Gastroesophageal sphincter (tissue), 4 donors: ENCODE data around the gene ARHGAP22. TPM values are rescaled to one million over a fixed set of nuclear protein-coding genes. Genes with fewer than 3 reads are reported as not detected.

ENCODE experiments used
- ATAC-seq: fragments of 150-250 bp; one replicate; pipeline ENCODE4 v1.9.1; 2016; ENCODE audit warnings: mild to moderate bottlenecking, moderate library complexity
- H3K27ac ChIP-seq, 4 donors: fragments of 200-600 bp; sonication (generic) in 3 of 4; 1 replicate in 3 of 4; 2 replicates in 1 of 4; pipeline ENCODE4 v1.5.1; 2016 to 2019
- H3K27me3 ChIP-seq: fragments of 200-600 bp; sonication (generic); one replicate; pipeline ENCODE4 v1.5.1; 2019
- H3K36me3 ChIP-seq, 2 donors: fragments of 200-600 bp; sonication (generic); one replicate each; pipeline ENCODE4 v1.5.1; 2019; ENCODE audit warnings: control low read depth in 1 of 2
- H3K4me1 ChIP-seq, 3 donors: fragments of 200-600 bp; sonication (generic); 1 replicate in 2 of 3; 2 replicates in 1 of 3; pipeline ENCODE4 v1.5.1; 2016 to 2019; ENCODE audit warnings: control low read depth in 2 of 3
- H3K4me3 ChIP-seq, 2 donors: fragments of 200-600 bp; sonication (generic); one replicate each; pipeline ENCODE4 v1.5.1; 2019; ENCODE audit warnings: mild to moderate bottlenecking in 1 of 2, moderate library complexity in 1 of 2
- H3K9me3 ChIP-seq, 3 donors: fragments of 200-600 bp; sonication (generic); one replicate each; pipeline ENCODE4 v1.5.1; 2017 to 2019; ENCODE audit warnings: control low read depth in 2 of 3
- EP300 ChIP-seq: sonication (generic); formaldehyde crosslinking; IDR thresholded peaks from one replicate; pipeline ENCODE4 v1.6.1; 2017; ENCODE audit warnings: antibody characterized with exemption, mild to moderate bottlenecking
- POLR2A ChIP-seq, 2 donors: fragments of 450-650 bp; IDR thresholded peaks; one replicate each; pipeline ENCODE4 v1.6.1; 2017; ENCODE audit warnings: antibody characterized with exemption in 2 of 2, mild to moderate bottlenecking in 2 of 2, moderate library complexity in 1 of 2
- POLR2AphosphoS5 ChIP-seq: sonication (generic); formaldehyde crosslinking; IDR thresholded peaks from one replicate; pipeline ENCODE4 v1.6.1; 2017; ENCODE audit warnings: antibody characterized with exemption
- WGBS, 2 donors: methylation state at CpG; one replicate each; pipeline ENCODE4 v1.1.5; 2018; ENCODE audit warnings: low coverage in 1 of 2; 5-methylcytosine and 5-hydroxymethylcytosine counted together
- total RNA-seq, 4 donors: library from RNA; depleted of rRNA; stranded (reverse); fragments of >200 nt; gene quantifications; one replicate each; pipeline ENCODE4 v1.1.0, GENCODE V29; 2016
- TF ChIP-seq, protein P1 (sequence below), 4 experiments: fragments of 200-600 bp in 2 of 4; fragments of 450-650 bp in 2 of 4; sonication (generic) in 1 of 4; IDR thresholded peaks; one replicate each; pipeline ENCODE4 v1.5.1; 2017 to 2019; ENCODE audit warnings: antibody characterized with exemption in 4 of 4, mild to moderate bottlenecking in 2 of 4, moderate library complexity in 2 of 4

The ARHGAP22 gene
- total RNA-seq, 4 donors from 2014 or later: 4.2 to 5.8 (median 5.1) TPM

DNA sequence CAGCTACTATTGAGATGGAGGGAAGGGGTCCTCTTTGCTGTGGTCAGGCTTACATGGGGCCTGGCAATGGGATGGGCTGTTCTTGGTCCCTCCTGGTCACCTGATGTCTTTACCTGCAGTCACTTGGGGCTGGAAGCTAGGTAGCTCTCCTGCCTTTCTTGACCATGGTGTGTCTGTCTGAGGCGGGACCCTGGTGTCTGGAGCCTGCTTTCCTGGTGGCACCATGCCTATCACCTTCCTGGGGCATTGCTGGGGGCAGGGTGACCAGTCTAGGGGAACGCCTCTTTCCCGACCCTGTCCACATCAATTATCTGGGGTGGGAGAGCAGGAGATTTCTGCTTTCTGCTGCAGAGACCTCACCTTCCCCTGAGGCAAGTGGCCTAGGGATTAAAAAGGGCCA is 55.6 kb downstream of the ARHGAP22 start:
- ATAC-seq: no peak
- Histone ChIP-seq H3K27me3 (no peaks in the 10 kb centered on the region), H3K36me3 (no peaks in the 10 kb centered on the region), H3K27ac (no peak overlapping the region), H3K4me1 (peaks cover 0 to 18% (median 0%) of the 10 kb centered on the region in 3 donors), H3K9me3 (no peaks in the 10 kb centered on the region), H3K4me3 (no peak overlapping the region)
- TF ChIP-seq POLR2AphosphoS5 (no peak), POLR2A (IDR thresholded peaks at IDR 0.05) (no peak), EP300 (no peak)
- TF ChIP-seq, protein P1, sequence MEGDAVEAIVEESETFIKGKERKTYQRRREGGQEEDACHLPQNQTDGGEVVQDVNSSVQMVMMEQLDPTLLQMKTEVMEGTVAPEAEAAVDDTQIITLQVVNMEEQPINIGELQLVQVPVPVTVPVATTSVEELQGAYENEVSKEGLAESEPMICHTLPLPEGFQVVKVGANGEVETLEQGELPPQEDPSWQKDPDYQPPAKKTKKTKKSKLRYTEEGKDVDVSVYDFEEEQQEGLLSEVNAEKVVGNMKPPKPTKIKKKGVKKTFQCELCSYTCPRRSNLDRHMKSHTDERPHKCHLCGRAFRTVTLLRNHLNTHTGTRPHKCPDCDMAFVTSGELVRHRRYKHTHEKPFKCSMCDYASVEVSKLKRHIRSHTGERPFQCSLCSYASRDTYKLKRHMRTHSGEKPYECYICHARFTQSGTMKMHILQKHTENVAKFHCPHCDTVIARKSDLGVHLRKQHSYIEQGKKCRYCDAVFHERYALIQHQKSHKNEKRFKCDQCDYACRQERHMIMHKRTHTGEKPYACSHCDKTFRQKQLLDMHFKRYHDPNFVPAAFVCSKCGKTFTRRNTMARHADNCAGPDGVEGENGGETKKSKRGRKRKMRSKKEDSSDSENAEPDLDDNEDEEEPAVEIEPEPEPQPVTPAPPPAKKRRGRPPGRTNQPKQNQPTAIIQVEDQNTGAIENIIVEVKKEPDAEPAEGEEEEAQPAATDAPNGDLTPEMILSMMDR (IDR thresholded peaks at IDR 0.05): no peak
- no CpG with 5 or more reads among the region's 3 CpGs for WGBS, 2 donors

DNA sequence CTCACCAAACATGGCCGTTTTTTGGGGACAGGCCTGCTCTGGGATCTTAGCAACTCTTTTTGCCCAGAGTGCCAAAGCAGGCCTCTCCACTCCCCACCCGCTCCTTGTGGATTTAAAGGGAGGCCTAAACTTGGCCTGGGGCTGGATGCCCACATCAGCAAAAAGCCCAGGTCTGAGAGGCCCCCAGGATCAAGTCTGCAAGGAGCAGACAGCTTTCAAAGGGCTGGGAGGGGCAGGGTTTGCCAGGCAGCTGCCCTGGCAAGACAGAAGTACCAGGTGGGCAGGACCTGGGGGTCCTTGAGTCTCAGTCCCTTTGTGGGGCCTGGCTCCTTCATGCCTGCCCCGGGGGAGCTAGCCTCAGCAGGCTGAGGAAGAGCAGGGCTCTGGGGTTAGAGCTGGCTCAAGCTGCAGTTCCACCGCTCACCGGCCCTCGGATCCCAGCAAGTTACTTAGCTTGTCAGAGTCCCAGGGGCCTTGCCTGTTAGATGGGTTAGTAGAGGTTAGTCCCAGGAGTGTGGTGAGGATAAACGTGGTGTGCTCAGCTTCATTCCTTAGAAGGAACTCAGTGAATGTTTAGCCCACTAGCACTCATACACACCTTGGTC is 56.2 kb downstream of the ARHGAP22 start:
- Histone ChIP-seq H3K27me3 (no peaks in the 10 kb centered on the region), H3K9me3 (no peaks in the 10 kb centered on the region), H3K36me3 (no peaks in the 10 kb centered on the region), H3K27ac (no peak overlapping the region), H3K4me1 (peaks cover 0 to 12% (median 0%) of the 10 kb centered on the region in 3 donors), H3K4me3 (no peak overlapping the region)
- no peak for TF ChIP-seq EP300
- no peak for TF ChIP-seq POLR2AphosphoS5
- TF ChIP-seq, protein P1 (IDR thresholded peaks at IDR 0.05): no peak
- no peak for ATAC-seq
- WGBS, 2 donors: 60% methylated on average over 1 of the region's 7 CpGs; no CpG with 5 or more reads in 1 of the 2 donors

DNA sequence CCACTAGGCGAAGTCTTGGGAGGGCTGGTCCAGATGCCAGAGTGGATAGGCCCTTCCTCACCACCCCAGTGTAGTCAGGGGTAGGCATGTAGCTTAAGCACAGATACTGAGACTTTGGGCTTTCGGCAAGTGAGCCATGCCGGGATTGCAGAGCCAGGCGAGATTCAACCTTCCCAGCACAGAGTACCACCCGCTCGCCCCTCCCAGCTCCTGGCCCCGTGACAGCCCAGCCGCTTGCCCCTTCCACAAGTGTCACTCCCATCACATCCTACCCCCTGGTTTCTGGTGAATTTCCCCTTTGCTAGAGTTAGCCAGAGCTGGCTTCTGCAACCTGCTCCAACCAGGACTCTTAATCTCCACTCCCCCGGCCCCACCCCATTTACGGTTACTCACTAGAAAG is 56.9 kb downstream of the ARHGAP22 start:
- ATAC-seq: no peak
- 87% methylated on average over 5 to 7 of the region's 10 CpGs for WGBS, 2 donors
- no peaks in the 10 kb centered on the region for H3K9me3 ChIP-seq
- H3K27ac ChIP-seq: no peak overlapping the region
- no peaks in the 10 kb centered on the region for H3K27me3 ChIP-seq
- peaks cover 0 to 11% (median 0%) of the 10 kb centered on the region in 3 donors for H3K4me1 ChIP-seq
- no peaks in the 10 kb centered on the region for H3K36me3 ChIP-seq
- H3K4me3 ChIP-seq: no peak overlapping the region
- TF ChIP-seq POLR2AphosphoS5 (no peak), POLR2A (IDR thresholded peaks at IDR 0.05) (no peak), EP300 (no peak)
- TF ChIP-seq, protein P1 (IDR thresholded peaks at IDR 0.05): no peak

DNA sequence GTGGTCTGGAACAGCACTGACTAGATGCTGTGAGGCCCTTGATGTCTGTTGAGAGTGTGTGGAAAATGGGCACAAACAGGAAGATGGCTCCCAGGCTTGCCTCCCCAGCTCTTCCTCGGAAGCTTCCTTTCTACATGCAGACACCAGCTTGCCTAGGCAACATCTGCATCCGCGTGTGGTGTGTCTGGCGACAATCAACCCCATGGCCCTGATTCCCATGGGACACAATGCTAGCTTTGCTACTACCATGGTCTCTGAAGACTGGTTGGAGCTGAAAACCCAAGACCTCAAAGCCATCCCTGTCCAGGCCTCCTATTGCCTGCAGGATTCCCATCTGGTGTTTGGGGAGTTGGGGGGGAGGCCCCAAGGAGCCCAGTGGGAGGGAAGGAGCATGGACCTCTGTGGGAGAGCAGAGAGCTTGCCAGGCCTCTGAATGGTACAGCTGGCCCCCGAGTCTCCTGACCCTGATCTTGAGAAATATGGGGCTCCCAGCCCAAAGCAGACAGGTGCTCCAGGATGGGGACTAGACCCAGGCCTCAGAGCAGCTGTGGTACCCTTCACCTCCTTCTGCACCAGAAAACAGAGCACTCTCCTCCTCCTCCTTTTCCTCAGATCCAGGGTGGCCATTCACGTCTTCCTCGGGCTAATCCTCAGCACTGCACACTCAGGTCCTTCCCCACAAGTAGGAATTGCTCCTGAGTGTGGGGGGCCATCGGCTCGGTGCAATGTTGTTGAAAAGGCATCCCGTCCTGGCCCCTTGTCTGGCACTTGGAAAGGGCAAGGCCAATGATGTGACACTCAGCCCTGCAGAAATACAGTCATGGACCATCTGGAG is 57.6 kb downstream of the ARHGAP22 start:
- WGBS, 2 donors: no CpG with 5 or more reads among the region's 10 CpGs
- no peak for ATAC-seq
- no peak for TF ChIP-seq POLR2AphosphoS5
- TF ChIP-seq, protein P1 (IDR thresholded peaks at IDR 0.05): no peak
- TF ChIP-seq POLR2A (IDR thresholded peaks at IDR 0.05): no peak
- no peak overlapping the region for H3K4me3 ChIP-seq
- H3K27ac ChIP-seq: no peak overlapping the region
- peaks cover 0 to 9% (median 0%) of the 10 kb centered on the region in 3 donors for H3K4me1 ChIP-seq
- no peaks in the 10 kb centered on the region for H3K27me3 ChIP-seq
- H3K36me3 ChIP-seq: no peaks in the 10 kb centered on the region
- no peaks in the 10 kb centered on the region for H3K9me3 ChIP-seq
